GM12878 (cell line): Measurements from ENCODE around the gene UFC1. TPM values are rescaled to one million over a fixed set of nuclear protein-coding genes. Genes with fewer than 3 reads are reported as not detected.

Source experiments
- BCLAF1 ChIP-seq: fragments of 450-650 bp; IDR thresholded peaks from 2 replicates; pipeline ENCODE4 v1.6.1; 2017; ENCODE audit warnings: antibody characterized with exemption, mild to moderate bottlenecking, moderate library complexity
- GATAD2B ChIP-seq: fragments of 450-650 bp; conservative IDR thresholded peaks from 2 replicates; pipeline ENCODE4 v1.6.1; 2017; ENCODE audit warnings: low read depth, mild to moderate bottlenecking, moderate library complexity
- MLLT1 ChIP-seq: fragments of 450-650 bp; IDR thresholded peaks from 2 replicates; pipeline ENCODE4 v1.6.1; 2016; ENCODE audit warnings: mild to moderate bottlenecking
- MYB ChIP-seq: fragments of 150-350 bp; IDR thresholded peaks from 2 replicates; pipeline ENCODE4 v1.6.1; 2014; ENCODE audit warnings: mild to moderate bottlenecking, low read depth, low read length, borderline replicate concordance
- MYC ChIP-seq: IDR thresholded peaks from 2 replicates; pipeline ENCODE4 v1.6.1; 2011; ENCODE audit warnings: mild to moderate bottlenecking, low read length, moderate library complexity, inconsistent platforms; ENCODE audit not compliant: insufficient read depth, insufficient replicate concordance, insufficient read length, severe bottlenecking
- NFXL1 ChIP-seq: fragments of 450-650 bp; IDR thresholded peaks from 2 replicates; pipeline ENCODE4 v1.6.1; 2017; ENCODE audit warnings: antibody characterized with exemption, mild to moderate bottlenecking, borderline replicate concordance
- NR2C2 ChIP-seq: IDR thresholded peaks from 2 replicates; pipeline ENCODE4 v1.6.1; 2011; ENCODE audit warnings: borderline replicate concordance, low read depth; ENCODE audit not compliant: control insufficient read depth, insufficient read length
- NRF1 ChIP-seq: conservative IDR thresholded peaks from 2 replicates; pipeline ENCODE4 v1.6.1; 2011; ENCODE audit warnings: mild to moderate bottlenecking, low read depth, low read length, improper control_type of control experiment
- SPI1 ChIP-seq: IDR thresholded peaks from 2 replicates; pipeline ENCODE4 v1.6.1; 2011; ENCODE audit warnings: low read depth, mild to moderate bottlenecking, low read length, moderate library complexity, borderline replicate concordance; ENCODE audit not compliant: insufficient read depth
- STAT1 ChIP-seq: fragments of 450-650 bp; conservative IDR thresholded peaks from 2 replicates; pipeline ENCODE4 v1.6.1; 2014; ENCODE audit warnings: antibody characterized with exemption, mild to moderate bottlenecking
- SUPT20H ChIP-seq: IDR thresholded peaks from 2 replicates; pipeline ENCODE4 v1.6.1; 2011; ENCODE audit warnings: low read depth, mild to moderate bottlenecking, low read length, moderate library complexity, borderline replicate concordance; ENCODE audit not compliant: control insufficient read depth
- SUZ12 ChIP-seq: fragments of 200-600 bp; sonication (generic); IDR thresholded peaks from one replicate; pipeline ENCODE4 v1.6.1; 2018; ENCODE audit warnings: antibody characterized with exemption, mild to moderate bottlenecking; ENCODE audit not compliant: unreplicated experiment
- USF1 ChIP-seq: IDR thresholded peaks from 2 replicates; pipeline ENCODE4 v1.6.1; 2011; ENCODE audit warnings: borderline replicate concordance, low read depth, mild to moderate bottlenecking, moderate library complexity, mixed read lengths, low read length; ENCODE audit not compliant: insufficient read depth; ENCODE audit errors: extremely low read length
- ZBTB11 ChIP-seq: fragments of 450-650 bp; formaldehyde crosslinking; IDR thresholded peaks from 2 replicates; pipeline ENCODE4 v1.5.0; 2022; ENCODE audit warnings: mild to moderate bottlenecking, missing genetic modification characterization
- ZNF24 ChIP-seq: fragments of 450-650 bp; IDR thresholded peaks from 2 replicates; pipeline ENCODE4 v1.6.1; 2017; ENCODE audit warnings: antibody characterized with exemption, mild to moderate bottlenecking
- polyA plus RNA-seq, 11 experiments: library from polyadenylated mRNA; depleted of rRNA in 4 of 11; unstranded in 6 of 11; stranded (reverse) in 5 of 11; fragments of >200 nt; fragmentation: Nextera tagmentation in 4 of 11; fragmentation: Illumina TruSeq in 1 of 11; extraction: Ambion mirVana in 4 of 11; extraction: Trizol in 1 of 11; gene quantifications; 1 replicate in 1 of 11; 2 replicates in 10 of 11; pipeline versions ENCODE4 v1.2.1 to v1.2.3, GENCODE V29; 2011 to 2016; ENCODE audit warnings: inconsistent platforms in 2 of 11, missing spikeins in 2 of 11, low read depth in 1 of 11
- total RNA-seq, 4 experiments: library from RNA; depleted of rRNA in 3 of 4; stranded (reverse); fragments of >200 nt in 3 of 4; fragmentation: Illumina TruSeq in 1 of 4; extraction: Trizol in 1 of 4; gene quantifications; 2 replicates each; pipeline versions ENCODE4 v1.2.1 to v1.2.3, GENCODE V29; 2013 to 2021

Gene UFC1
- total and polyA plus RNA-seq, 10 of the 15 experiments (the other 5 are each of a cell fraction or from before 2014, with no cell fraction given) = 95.9 to 239 (median 151) TPM

- TF ChIP-seq NRF1 = no peak
- no peak for TF ChIP-seq MYB
- TF ChIP-seq USF1 = no peak
- TF ChIP-seq STAT1 = no peak
- TF ChIP-seq ZBTB11 (CRISPR knock-in tag) = peak; percentile 89
- no peak for TF ChIP-seq BCLAF1
- TF ChIP-seq SPI1 = peak; percentile 66
- no peak for TF ChIP-seq NR2C2
- TF ChIP-seq SUZ12 = no peak
- no peak; the same call in 1 of the 2 replicates for TF ChIP-seq MLLT1
- TF ChIP-seq MYC = peak; percentile 64
- no peak for TF ChIP-seq ZNF24
- no peak for TF ChIP-seq NFXL1
- no peak; the same call in 1 of the 2 replicates for TF ChIP-seq GATAD2B
- no peak for TF ChIP-seq SUPT20H
Observed at GRCh38 chr1:161153682-161154337, at the start of gene UFC1 (continued).
